HepG2 (cell line): ENCODE results near the gene ARG1. TPM values are rescaled to one million over a fixed set of nuclear protein-coding genes. Genes with fewer than 3 reads are reported as not detected.

Experiments
- AGO1 ChIP-seq: fragments of 200-400 bp; formaldehyde crosslinking; IDR thresholded peaks from 2 replicates; pipeline ENCODE4 v1.6.1; 2017; ENCODE audit warnings: mild to moderate bottlenecking, low read depth, low read length, moderate library complexity; ENCODE audit not compliant: poor library complexity, severe bottlenecking
- CBX2 ChIP-seq, 2 experiments: fragments of 200-600 bp in 1 of 2; sonication (generic); formaldehyde crosslinking in 1 of 2; IDR thresholded peaks; 2 replicates each; pipeline versions ENCODE4 v1.7.0 to v1.8.1; 2018 to 2022; ENCODE audit warnings: low read depth in 2 of 2, low read length in 1 of 2, mild to moderate bottlenecking in 1 of 2, missing genetic modification reagents in 1 of 2
- GATAD2A ChIP-seq: IDR thresholded peaks from 2 replicates; pipeline ENCODE4 v1.6.1; 2016
- GMEB2 ChIP-seq: IDR thresholded peaks from 2 replicates; pipeline ENCODE4 v1.6.1; 2016; ENCODE audit warnings: missing biosample characterization, missing genetic modification reagents, low read depth
- MIXL1 ChIP-seq: IDR thresholded peaks from 2 replicates; pipeline ENCODE4 v1.6.1; 2016
- ONECUT2 ChIP-seq: sonication (generic); formaldehyde crosslinking; IDR thresholded peaks from 2 replicates; pipeline ENCODE4 v1.4.0; 2020; ENCODE audit warnings: missing genetic modification reagents
- RBAK ChIP-seq: sonication (generic); formaldehyde crosslinking; IDR thresholded peaks from 2 replicates; pipeline ENCODE4 v1.5.1; 2020; ENCODE audit warnings: mild to moderate bottlenecking, missing genetic modification reagents
- RFX3 ChIP-seq: IDR thresholded peaks from 2 replicates; pipeline ENCODE4 v1.6.1; 2016; ENCODE audit warnings: missing biosample characterization, missing genetic modification reagents
- SNAI1 ChIP-seq: sonication (generic); formaldehyde crosslinking; IDR thresholded peaks from 2 replicates; pipeline ENCODE4 v1.5.0; 2020; ENCODE audit warnings: mild to moderate bottlenecking, missing genetic modification reagents, borderline replicate concordance
- YEATS2 ChIP-seq: sonication (generic); formaldehyde crosslinking; IDR thresholded peaks from 2 replicates; pipeline ENCODE4 v1.4.0; 2020; ENCODE audit warnings: missing genetic modification reagents, borderline replicate concordance
- ZBTB37 ChIP-seq: sonication (generic); formaldehyde crosslinking; IDR thresholded peaks from 2 replicates; pipeline ENCODE4 v1.4.0; 2020; ENCODE audit warnings: mild to moderate bottlenecking, missing genetic modification reagents
- ZNF280D ChIP-seq: sonication (generic); formaldehyde crosslinking; IDR thresholded peaks from 2 replicates; pipeline ENCODE4 v1.5.1; 2020; ENCODE audit warnings: mild to moderate bottlenecking, missing genetic modification reagents
- ZNF33B ChIP-seq: sonication (generic); formaldehyde crosslinking; IDR thresholded peaks from 2 replicates; pipeline ENCODE4 v1.5.1; 2020; ENCODE audit warnings: mild to moderate bottlenecking, missing genetic modification reagents
- polyA plus RNA-seq, 8 experiments: library from polyadenylated mRNA; depleted of rRNA in 3 of 8; stranded (reverse) in 7 of 8; unstranded in 1 of 8; fragments of >200 nt; fragmentation: Illumina TruSeq in 4 of 8; extraction: Trizol in 4 of 8; gene quantifications; 2 replicates each; pipeline versions ENCODE4 v1.2.1 to v1.2.3, GENCODE V29; 2011 to 2016; ENCODE audit warnings: low read depth in 4 of 8, missing spikeins in 1 of 8, mixed read lengths in 1 of 8; ENCODE audit not compliant: insufficient read depth in 1 of 8
- total RNA-seq, 5 experiments: library from RNA; depleted of rRNA; stranded (reverse); fragments of >200 nt; fragmentation: Illumina TruSeq; extraction: Trizol; gene quantifications; 2 replicates each; pipeline ENCODE4 v1.2.3, GENCODE V29; 2016; ENCODE audit warnings: low read depth in 1 of 5
- TF ChIP-seq, protein P1 (sequence below): sonication (generic); formaldehyde crosslinking; IDR thresholded peaks from 2 replicates; pipeline ENCODE4 v1.5.1; 2020; ENCODE audit warnings: missing genetic modification reagents, mild to moderate bottlenecking, borderline replicate concordance
- TF ChIP-seq, protein P2 (sequence below): IDR thresholded peaks from 2 replicates; pipeline ENCODE4 v1.6.1; 2016; ENCODE audit warnings: low read depth, missing genetic modification reagents, missing compliant biosample characterization

Gene ARG1
- total and polyA plus RNA-seq, 2 of the 13 experiments (the other 11 are each of a cell fraction or from before 2014, with no cell fraction given): 2.2 to 11.2 TPM

DNA sequence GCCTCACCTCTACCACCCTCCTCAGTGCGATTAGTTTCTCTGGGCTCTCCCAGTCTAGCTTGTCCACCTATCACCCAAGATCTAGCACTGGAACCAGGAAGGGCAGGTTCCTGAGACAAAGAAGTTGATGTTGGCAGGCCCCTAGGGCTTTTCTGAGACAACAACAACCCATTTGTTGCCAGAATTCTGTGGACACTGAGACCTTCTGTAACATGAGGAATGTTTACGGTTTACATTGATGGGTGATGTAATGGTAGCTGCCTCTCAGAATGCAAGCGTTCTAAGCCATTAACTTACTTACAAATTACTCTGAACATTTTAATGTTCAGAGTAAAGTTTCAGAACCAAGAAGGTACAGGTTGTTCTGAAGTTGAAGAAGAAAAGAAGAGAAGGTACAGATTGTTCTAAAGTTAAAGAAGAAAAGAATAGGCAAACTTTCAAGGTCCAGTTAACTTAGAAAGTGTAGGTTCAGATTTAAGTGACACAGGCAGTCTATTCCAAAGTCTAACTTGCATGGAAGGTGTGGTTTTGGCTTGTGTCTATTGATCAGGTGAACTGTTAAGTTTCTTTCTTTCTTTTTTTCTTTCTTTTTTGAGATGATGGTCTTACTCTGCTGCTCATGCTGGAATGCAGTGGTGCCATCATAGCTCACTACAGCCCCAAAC is 58.7 kb downstream of the ARG1 start (continued):
- TF ChIP-seq GMEB2 (no peak), CBX2 (IDR thresholded peaks at IDR 0.05; ENCODE audit: low read depth, low read length) (no peak), CBX2 (CRISPR knock-in tag; IDR thresholded peaks at IDR 0.05; ENCODE audit: low read depth) (no peak), ZNF280D (CRISPR knock-in tag) (peak; percentile 66; the same call in 1 of the 2 replicates), SNAI1 (CRISPR knock-in tag) (no peak), RBAK (CRISPR knock-in tag) (no peak), MIXL1 (peak; percentile 9; the same call in 1 of the 2 replicates), ZNF33B (CRISPR knock-in tag) (no peak), ZBTB37 (CRISPR knock-in tag) (no peak), GATAD2A (CRISPR knock-in tag) (peak; percentile 48), ONECUT2 (CRISPR knock-in tag) (no peak), YEATS2 (CRISPR knock-in tag) (no peak), AGO1 (no peak), RFX3 (CRISPR knock-in tag) (no peak)
- TF ChIP-seq, protein P1, sequence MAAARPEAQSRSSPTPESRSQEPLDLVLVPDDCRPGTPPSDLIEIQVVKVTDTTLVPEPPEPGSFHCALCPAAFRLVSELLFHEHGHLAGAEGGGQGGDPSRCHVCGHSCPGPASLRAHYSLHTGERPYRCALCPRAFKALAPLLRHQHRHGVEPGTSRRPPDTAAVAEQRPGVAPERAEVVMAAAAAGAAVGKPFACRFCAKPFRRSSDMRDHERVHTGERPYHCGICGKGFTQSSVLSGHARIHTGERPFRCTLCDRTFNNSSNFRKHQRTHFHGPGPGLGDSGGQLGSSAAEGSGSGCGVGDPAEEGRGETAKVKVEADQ (CRISPR knock-in tag): no peak
- TF ChIP-seq, protein P2, sequence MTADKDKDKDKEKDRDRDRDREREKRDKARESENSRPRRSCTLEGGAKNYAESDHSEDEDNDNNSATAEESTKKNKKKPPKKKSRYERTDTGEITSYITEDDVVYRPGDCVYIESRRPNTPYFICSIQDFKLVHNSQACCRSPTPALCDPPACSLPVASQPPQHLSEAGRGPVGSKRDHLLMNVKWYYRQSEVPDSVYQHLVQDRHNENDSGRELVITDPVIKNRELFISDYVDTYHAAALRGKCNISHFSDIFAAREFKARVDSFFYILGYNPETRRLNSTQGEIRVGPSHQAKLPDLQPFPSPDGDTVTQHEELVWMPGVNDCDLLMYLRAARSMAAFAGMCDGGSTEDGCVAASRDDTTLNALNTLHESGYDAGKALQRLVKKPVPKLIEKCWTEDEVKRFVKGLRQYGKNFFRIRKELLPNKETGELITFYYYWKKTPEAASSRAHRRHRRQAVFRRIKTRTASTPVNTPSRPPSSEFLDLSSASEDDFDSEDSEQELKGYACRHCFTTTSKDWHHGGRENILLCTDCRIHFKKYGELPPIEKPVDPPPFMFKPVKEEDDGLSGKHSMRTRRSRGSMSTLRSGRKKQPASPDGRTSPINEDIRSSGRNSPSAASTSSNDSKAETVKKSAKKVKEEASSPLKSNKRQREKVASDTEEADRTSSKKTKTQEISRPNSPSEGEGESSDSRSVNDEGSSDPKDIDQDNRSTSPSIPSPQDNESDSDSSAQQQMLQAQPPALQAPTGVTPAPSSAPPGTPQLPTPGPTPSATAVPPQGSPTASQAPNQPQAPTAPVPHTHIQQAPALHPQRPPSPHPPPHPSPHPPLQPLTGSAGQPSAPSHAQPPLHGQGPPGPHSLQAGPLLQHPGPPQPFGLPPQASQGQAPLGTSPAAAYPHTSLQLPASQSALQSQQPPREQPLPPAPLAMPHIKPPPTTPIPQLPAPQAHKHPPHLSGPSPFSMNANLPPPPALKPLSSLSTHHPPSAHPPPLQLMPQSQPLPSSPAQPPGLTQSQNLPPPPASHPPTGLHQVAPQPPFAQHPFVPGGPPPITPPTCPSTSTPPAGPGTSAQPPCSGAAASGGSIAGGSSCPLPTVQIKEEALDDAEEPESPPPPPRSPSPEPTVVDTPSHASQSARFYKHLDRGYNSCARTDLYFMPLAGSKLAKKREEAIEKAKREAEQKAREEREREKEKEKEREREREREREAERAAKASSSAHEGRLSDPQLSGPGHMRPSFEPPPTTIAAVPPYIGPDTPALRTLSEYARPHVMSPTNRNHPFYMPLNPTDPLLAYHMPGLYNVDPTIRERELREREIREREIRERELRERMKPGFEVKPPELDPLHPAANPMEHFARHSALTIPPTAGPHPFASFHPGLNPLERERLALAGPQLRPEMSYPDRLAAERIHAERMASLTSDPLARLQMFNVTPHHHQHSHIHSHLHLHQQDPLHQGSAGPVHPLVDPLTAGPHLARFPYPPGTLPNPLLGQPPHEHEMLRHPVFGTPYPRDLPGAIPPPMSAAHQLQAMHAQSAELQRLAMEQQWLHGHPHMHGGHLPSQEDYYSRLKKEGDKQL (CRISPR knock-in tag): no peak
